Measurements from ENCODE around the gene TMSB10. TPM values are rescaled to one million over a fixed set of nuclear protein-coding genes. Genes with fewer than 3 reads are reported as not detected.

TMSB10 gene
- total and polyA plus RNA-seq, 10 donors: 1,416 to 3,827 (median 2,602) TPM

- H3K27me3 ChIP-seq (replicated peaks in 1 of 7): no peaks in the 10 kb centered on the region
- H3K4me3 ChIP-seq: peak overlapping the region; percentile 76 to 99 (median 96)
- TF ChIP-seq CTCF (IDR thresholded peaks at IDR 0.05 in 8 of 11, conservative IDR thresholded peaks at IDR 0.05 in 3 of 11) (no peak), POLR2A (IDR thresholded peaks at IDR 0.05) (peak in 1 of 3 donors; percentile 14), POLR2AphosphoS5 (IDR thresholded peaks at IDR 0.05) (peak; percentile 77 to 81 (median 77))
- H3K9me3 ChIP-seq: no peaks in the 10 kb centered on the region
- H3K36me3 ChIP-seq: peaks cover 0 to 6% (median 0%) of the 10 kb centered on the region in 6 donors
- H3K4me1 ChIP-seq: peaks cover 13 to 48% (median 31%) of the 10 kb centered on the region in 6 donors
- peak overlapping the region; percentile 92 to 99 (median 97) for H3K27ac ChIP-seq
- intact Hi-C loops (cut with DNase I; ENCODE audit: low total_unique reads): no loop called here
- 6 to 10% (median 7%) methylated on average over 15 of the region's 15 CpGs for WGBS, 5 donors
- peak; percentile 91 for DNase-seq
Measured at GRCh38 chr2:84906900-84907714, 1.7 kb downstream of the TMSB10 start.

- WGBS, 5 donors: 75 to 87% (median 84%) methylated on average over 2 of the region's 2 CpGs
- TF ChIP-seq POLR2AphosphoS5 (IDR thresholded peaks at IDR 0.05): no peak
- TF ChIP-seq CTCF (IDR thresholded peaks at IDR 0.05 in 8 of 11, conservative IDR thresholded peaks at IDR 0.05 in 3 of 11): no peak
- TF ChIP-seq POLR2A (IDR thresholded peaks at IDR 0.05): no peak
- Histone ChIP-seq H3K27me3 (replicated peaks in 1 of 7) (no peaks in the 10 kb centered on the region), H3K27ac (peak overlapping the region; percentile 8 to 99 (median 97)), H3K9me3 (no peaks in the 10 kb centered on the region), H3K4me3 (no peak overlapping the region), H3K4me1 (peaks cover 13 to 45% (median 29%) of the 10 kb centered on the region in 6 donors), H3K36me3 (peaks cover 0 to 6% (median 0%) of the 10 kb centered on the region in 6 donors)
- intact Hi-C loops (cut with DNase I; ENCODE audit: low total_unique reads): no loop called here
- DNase-seq: no peak
Measured at GRCh38 chr2:84908948-84909713, 3.7 kb downstream of the TMSB10 start.

- Histone ChIP-seq H3K36me3 (peaks cover 0 to 6% (median 0%) of the 10 kb centered on the region in 6 donors), H3K27ac (no peak overlapping the region), H3K4me3 (no peak overlapping the region), H3K9me3 (no peaks in the 10 kb centered on the region), H3K27me3 (replicated peaks in 1 of 7) (no peaks in the 10 kb centered on the region), H3K4me1 (peaks cover 13 to 34% (median 23%) of the 10 kb centered on the region in 6 donors)
- WGBS, 5 donors: 95 to 100% (median 97%) methylated on average over 5 of the region's 5 CpGs
- DNase-seq: no peak
- intact Hi-C loops (cut with DNase I; ENCODE audit: low total_unique reads): no loop called here
- no peak for TF ChIP-seq POLR2A (IDR thresholded peaks at IDR 0.05)
- no peak for TF ChIP-seq CTCF (IDR thresholded peaks at IDR 0.05 in 8 of 11, conservative IDR thresholded peaks at IDR 0.05 in 3 of 11)
Measured at GRCh38 chr2:84911135-84911678, 5.8 kb downstream of the TMSB10 start.
